ENCODE results near the gene UBAP2. TPM values are rescaled to one million over a fixed set of nuclear protein-coding genes. Genes with fewer than 3 reads are reported as not detected.

UBAP2 gene
- total RNA-seq, 1 experiment from 2014 or later: 33.4 TPM

GRCh38 chr9:34086864-34087263, 38.2 kb upstream of the UBAP2 start:
- no peaks in the 10 kb centered on the region for H3K4me1 Mint-ChIP-seq (ENCODE audit: insufficient read depth, unreplicated experiment)
- no peak overlapping the region for H3K4me3 Mint-ChIP-seq (ENCODE audit: unreplicated experiment)
- intact Hi-C loops (cut with micrococcal nuclease): no loop called here
- H3K27me3 Mint-ChIP-seq (ENCODE audit: insufficient read depth, unreplicated experiment): no peaks in the 10 kb centered on the region
- ChIA-PET CTCF (interaction anchor here (0.6 to 4.4 kb wide), 3 partner anchors 12 to 504 kb away, joined by 3 to 26 read pairs (median 6); no protein-coding TSS in a partner anchor), POLR2A (no interaction called here)
- H3K27ac Mint-ChIP-seq (ENCODE audit: low read depth, unreplicated experiment): no peak overlapping the region
- no TSS peak for BruUV-seq (replicated peaks)
- H3K36me3 Mint-ChIP-seq (ENCODE audit: insufficient read depth, unreplicated experiment): peaks cover 67% of the 10 kb centered on the region
- no peak for TF ChIP-seq CTCF (IDR thresholded peaks at IDR 0.05; ENCODE audit: unreplicated experiment)
- no peak for DNase-seq (ENCODE audit: unreplicated experiment)
- no peaks in the 10 kb centered on the region for H3K9me3 Mint-ChIP-seq (ENCODE audit: unreplicated experiment)

GRCh38 chr9:34085581-34086500, 37.2 kb upstream of the UBAP2 start:
- H3K4me3 Mint-ChIP-seq (ENCODE audit: unreplicated experiment): no peak overlapping the region
- H3K27me3 Mint-ChIP-seq (ENCODE audit: insufficient read depth, unreplicated experiment): no peaks in the 10 kb centered on the region
- DNase-seq (ENCODE audit: unreplicated experiment): no peak
- peaks cover 56% of the 10 kb centered on the region for H3K36me3 Mint-ChIP-seq (ENCODE audit: insufficient read depth, unreplicated experiment)
- no peak for TF ChIP-seq CTCF (IDR thresholded peaks at IDR 0.05; ENCODE audit: unreplicated experiment)
- BruUV-seq (replicated peaks): no TSS peak
- no peaks in the 10 kb centered on the region for H3K9me3 Mint-ChIP-seq (ENCODE audit: unreplicated experiment)
- POLR2A ChIA-PET: interaction anchor here (0.9 kb wide), 1 partner anchor 168 kb away, joined by 3 read pairs; no protein-coding TSS in a partner anchor
- H3K4me1 Mint-ChIP-seq (ENCODE audit: insufficient read depth, unreplicated experiment): no peaks in the 10 kb centered on the region
- H3K27ac Mint-ChIP-seq (ENCODE audit: low read depth, unreplicated experiment): no peak overlapping the region
- CTCF ChIA-PET: interaction anchor here (4.4 kb wide), 1 partner anchor 11 kb away, joined by 26 read pairs; no protein-coding TSS in a partner anchor
- intact Hi-C loops (cut with micrococcal nuclease): no loop called here

- ChIA-PET POLR2A (interaction anchor here (0.9 to 2.1 kb wide), 2 partner anchors 11 to 169 kb away, joined by 3 to 12 read pairs; no protein-coding TSS in a partner anchor), CTCF (interaction anchor here (1.0 to 4.4 kb wide), 3 partner anchors 10 to 320 kb away, joined by 3 to 26 read pairs (median 5); no protein-coding TSS in a partner anchor)
- no TSS peak for BruUV-seq (replicated peaks)
- intact Hi-C loops (cut with micrococcal nuclease): no loop called here
- Mint-ChIP-seq H3K9me3 (ENCODE audit: unreplicated experiment) (no peaks in the 10 kb centered on the region), H3K36me3 (ENCODE audit: insufficient read depth, unreplicated experiment) (peaks cover 44% of the 10 kb centered on the region), H3K4me3 (ENCODE audit: unreplicated experiment) (no peak overlapping the region), H3K27ac (ENCODE audit: low read depth, unreplicated experiment) (no peak overlapping the region), H3K27me3 (ENCODE audit: insufficient read depth, unreplicated experiment) (no peaks in the 10 kb centered on the region), H3K4me1 (ENCODE audit: insufficient read depth, unreplicated experiment) (no peaks in the 10 kb centered on the region)
- no peak for DNase-seq (ENCODE audit: unreplicated experiment)
- no peak for TF ChIP-seq CTCF (IDR thresholded peaks at IDR 0.05; ENCODE audit: unreplicated experiment)
Measured at GRCh38 chr9:34084562-34084961, 35.9 kb upstream of the UBAP2 start.

- BruUV-seq (replicated peaks): no TSS peak
- H3K4me3 Mint-ChIP-seq (ENCODE audit: unreplicated experiment): no peak overlapping the region
- H3K27ac Mint-ChIP-seq (ENCODE audit: low read depth, unreplicated experiment): no peak overlapping the region
- peaks cover 5% of the 10 kb centered on the region for H3K36me3 Mint-ChIP-seq (ENCODE audit: insufficient read depth, unreplicated experiment)
- no peak for TF ChIP-seq CTCF (IDR thresholded peaks at IDR 0.05; ENCODE audit: unreplicated experiment)
- ChIA-PET POLR2A (no interaction called here), CTCF (interaction anchor here (0.7 to 1.5 kb wide), 2 partner anchors 36 to 174 kb away, joined by 3 read pairs; no protein-coding TSS in a partner anchor)
- peaks cover 4% of the 10 kb centered on the region for H3K4me1 Mint-ChIP-seq (ENCODE audit: insufficient read depth, unreplicated experiment)
- intact Hi-C loops (cut with micrococcal nuclease): no loop called here
- peak; percentile 63 for DNase-seq (ENCODE audit: unreplicated experiment)
- H3K27me3 Mint-ChIP-seq (ENCODE audit: insufficient read depth, unreplicated experiment): no peaks in the 10 kb centered on the region
- no peaks in the 10 kb centered on the region for H3K9me3 Mint-ChIP-seq (ENCODE audit: unreplicated experiment)
Measured at GRCh38 chr9:34079181-34079580, 30.5 kb upstream of the UBAP2 start.

All from MCF 10A (cell line).